NCI-H82 treated with DMSO at 0.1 percent for 48 hours (cell line): ENCODE results near the gene C16orf96.

ENCODE experiments used
- DNase-seq: peaks from one replicate; lab custom pipeline; 2025; ENCODE audit not compliant: unreplicated experiment; lab: John Stamatoyannopoulos, UW

The C16orf96 gene

GRCh38 chr16:4525069-4525468 is 31.1 kb upstream of the C16orf96 start:
- DNase-seq, result no peak

GRCh38 chr16:4525634-4526277 is 30.4 kb upstream of the C16orf96 start:
- no peak for DNase-seq

GRCh38 chr16:4529085-4530060 is 26.8 kb upstream of the C16orf96 start:
- no peak for DNase-seq

GRCh38 chr16:4531811-4532210 is 24.3 kb upstream of the C16orf96 start:
- DNase-seq, result no peak

GRCh38 chr16:4532238-4532637 is 23.9 kb upstream of the C16orf96 start:
- no peak for DNase-seq

GRCh38 chr16:4533490-4533889 is 22.6 kb upstream of the C16orf96 start:
- no peak for DNase-seq

- no peak for DNase-seq
Observed at GRCh38 chr16:4534151-4534790, 21.9 kb upstream of the C16orf96 start.

- no peak for DNase-seq
Observed at GRCh38 chr16:4535627-4536108, 20.5 kb upstream of the C16orf96 start.

GRCh38 chr16:4536391-4537106 is 19.6 kb upstream of the C16orf96 start:
- no peak for DNase-seq

GRCh38 chr16:4537376-4538343 is 18.5 kb upstream of the C16orf96 start:
- no peak for DNase-seq

- peak; percentile 84 for DNase-seq
Observed at GRCh38 chr16:4538350-4539235, 17.5 kb upstream of the C16orf96 start, which contains the start of gene CDIP1. TSS of gene CDIP1 (minus strand) at chr16:4538773. CDS start at chr16:4514130, 24,643 bp downstream.

- DNase-seq, result no peak
Observed at GRCh38 chr16:4539716-4540284, 16.3 kb upstream of the C16orf96 start.

GRCh38 chr16:4544473-4544872 is 11.7 kb upstream of the C16orf96 start:
- peak; percentile 16 for DNase-seq

- no peak for DNase-seq
Observed at GRCh38 chr16:4548124-4548523, 8.0 kb upstream of the C16orf96 start.

GRCh38 chr16:4550591-4550990 is 5.5 kb upstream of the C16orf96 start:
- DNase-seq, result no peak

- no peak for DNase-seq
Observed at GRCh38 chr16:4552541-4552940, 3.6 kb upstream of the C16orf96 start.

GRCh38 chr16:4556580-4556979 is 440 bp downstream of the C16orf96 start:
- DNase-seq, result no peak

GRCh38 chr16:4557973-4558372 is 1.8 kb downstream of the C16orf96 start:
- no peak for DNase-seq
